ENCODE measurements around the gene CDIPT.

DNA sequence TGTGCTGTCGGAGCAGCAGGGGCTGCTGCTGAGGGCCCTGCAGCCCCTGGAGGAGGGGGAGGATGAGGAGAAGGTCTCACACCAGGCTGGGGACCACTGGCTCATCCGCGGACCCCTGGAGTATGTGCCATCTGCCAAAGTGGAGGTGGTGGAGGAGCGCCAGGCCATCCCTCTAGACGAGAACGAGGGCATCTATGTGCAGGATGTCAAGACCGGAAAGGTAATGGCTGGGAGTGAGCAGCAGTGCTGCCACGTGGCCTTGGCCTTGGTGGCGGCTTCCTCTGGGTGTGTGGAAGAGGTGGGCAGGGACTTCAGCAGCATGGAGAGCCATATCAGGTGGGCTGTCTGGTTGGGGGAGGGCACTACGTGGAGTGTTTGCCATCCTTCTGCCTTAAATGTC, 22.8 kb downstream of the CDIPT start:
- TF ChIP-seq CTCF (conservative IDR thresholded peaks at IDR 0.05; ENCODE audit: low read depth, low read length), result no peak
- TF ChIP-seq EZH2phosphoT487 (IDR thresholded peaks at IDR 0.05; ENCODE audit: borderline replicate concordance, low read length), result no peak
